ENCODE measurements around the gene FAM210A.
"Not testable (repeated sequence)": the region's sequence is repeated elsewhere in the genome, so short reads cannot be mapped to it uniquely, and the experiment has no call there.

The FAM210A gene

GRCh38 chr18:13712400-13713131 lies 13.8 kb downstream of the FAM210A start:
- DNase-seq (ENCODE audit: extremely low read depth, low read depth) = no peak
- H3K4me3 ChIP-seq (replicated peaks; ENCODE audit: low read depth, low read length) = no peak overlapping the region
- no peak for TF ChIP-seq CTCF (IDR thresholded peaks at IDR 0.05; ENCODE audit: low read depth, low read length, missing control alignments)

DNA sequence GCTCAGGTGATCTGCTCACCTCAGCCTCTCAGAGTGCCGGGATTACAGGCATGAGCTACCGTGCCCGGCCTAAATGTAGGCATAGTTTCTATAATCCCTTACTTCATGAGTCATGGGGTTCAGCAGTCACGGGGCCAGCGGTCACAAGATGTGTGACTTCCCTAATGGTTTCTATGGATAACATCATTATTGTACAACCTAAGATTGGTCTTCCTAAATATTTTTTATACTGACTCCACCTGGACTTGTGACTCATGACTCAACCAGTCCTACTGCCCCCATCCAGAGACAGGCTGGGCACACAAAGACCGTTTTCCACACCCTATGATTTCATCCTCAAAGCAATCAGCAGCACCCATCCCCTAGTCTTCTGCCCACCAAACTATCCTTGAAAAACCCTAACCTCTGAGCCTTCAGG lies 15.9 kb downstream of the FAM210A start:
- H3K4me3 ChIP-seq (replicated peaks; ENCODE audit: low read depth, low read length) = no peak overlapping the region
- DNase-seq (ENCODE audit: extremely low read depth, low read depth) = no peak
- TF ChIP-seq CTCF (IDR thresholded peaks at IDR 0.05; ENCODE audit: low read depth, low read length, missing control alignments) = no peak

- no peak for TF ChIP-seq CTCF (IDR thresholded peaks at IDR 0.05; ENCODE audit: low read depth, low read length, missing control alignments)
- no peak for DNase-seq (ENCODE audit: extremely low read depth, low read depth)
- no peak overlapping the region for H3K4me3 ChIP-seq (replicated peaks; ENCODE audit: low read depth, low read length)
Measured at GRCh38 chr18:13703899-13704298, 22.5 kb downstream of the FAM210A start.

DNA sequence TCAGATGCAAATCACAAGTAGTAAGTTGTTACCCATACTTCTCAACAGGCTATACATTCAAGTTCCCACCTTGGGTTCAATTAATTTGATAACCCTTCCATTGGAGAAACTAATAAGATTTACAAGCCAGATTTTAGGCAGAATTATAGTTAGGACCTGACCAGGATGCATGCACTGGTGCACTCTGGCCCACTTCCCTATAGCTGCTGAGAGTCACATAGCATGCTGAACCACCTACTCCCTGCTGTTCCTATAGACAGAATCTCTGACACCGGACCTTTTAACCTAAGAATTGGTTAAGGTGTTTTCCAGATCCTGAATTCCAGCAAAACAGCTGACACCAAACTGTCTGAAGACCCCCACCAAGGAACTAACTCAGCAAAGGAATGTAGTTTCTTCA lies 26.2 kb downstream of the FAM210A start:
- no peak for TF ChIP-seq CTCF (IDR thresholded peaks at IDR 0.05; ENCODE audit: low read depth, low read length, missing control alignments)
- no peak overlapping the region for H3K4me3 ChIP-seq (replicated peaks; ENCODE audit: low read depth, low read length)
- no peak for DNase-seq (ENCODE audit: extremely low read depth, low read depth)

DNA sequence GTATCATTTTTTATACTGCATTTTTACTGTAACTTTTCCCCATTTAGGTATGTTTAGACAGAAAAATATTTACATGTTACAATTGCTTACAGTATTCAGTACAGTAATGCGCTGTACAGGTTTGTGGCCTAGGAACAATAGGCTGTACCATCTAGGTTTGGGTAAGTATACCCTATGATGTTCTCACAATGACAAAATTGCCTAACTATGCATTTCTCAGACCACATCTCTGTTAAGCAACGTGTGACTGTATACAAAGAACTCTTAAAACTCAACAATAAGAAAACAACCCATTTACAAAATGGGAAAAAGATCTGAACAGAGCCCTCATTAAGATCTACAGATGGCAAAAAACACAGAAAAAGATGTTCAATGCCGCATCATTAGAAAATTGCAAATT lies 29.4 kb downstream of the FAM210A start:
- TF ChIP-seq CTCF (IDR thresholded peaks at IDR 0.05; ENCODE audit: low read depth, low read length, missing control alignments) = no peak
- H3K4me3 ChIP-seq (replicated peaks; ENCODE audit: low read depth, low read length) = no peak overlapping the region
- no peak for DNase-seq (ENCODE audit: extremely low read depth, low read depth)

- not testable (repeated sequence) for DNase-seq (ENCODE audit: extremely low read depth, low read depth); H3K4me3 ChIP-seq (replicated peaks; ENCODE audit: low read depth, low read length)
Measured at GRCh38 chr18:13695337-13695736, 31.0 kb downstream of the FAM210A start.

DNA sequence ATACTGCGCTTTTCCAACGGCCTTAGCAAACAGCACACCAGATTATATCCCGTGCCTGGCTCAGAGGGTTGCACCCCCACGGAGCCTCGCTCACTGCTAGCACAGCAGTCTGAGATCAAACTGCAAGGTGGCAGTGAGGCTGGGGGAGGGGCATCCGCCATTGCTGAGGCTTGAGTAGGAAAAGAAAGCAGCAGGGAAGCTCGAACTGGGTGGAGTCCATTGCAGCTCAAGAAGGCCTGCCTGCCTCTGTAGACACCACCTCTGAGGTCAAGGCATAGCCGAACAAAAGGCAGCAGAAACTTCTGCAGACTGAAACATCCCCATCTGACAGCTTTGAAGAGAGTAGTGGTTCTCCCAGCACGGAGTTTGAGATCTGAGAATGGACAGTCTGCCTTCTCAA lies 36.3 kb downstream of the FAM210A start:
- not testable (repeated sequence) for H3K4me3 ChIP-seq (replicated peaks; ENCODE audit: low read depth, low read length); DNase-seq (ENCODE audit: extremely low read depth, low read depth)
